ENCODE measurements around the gene CUL3.

The CUL3 gene

GRCh38 chr2:224472827-224473226, 112.3 kb downstream of the CUL3 start:
- DNase-seq (ENCODE audit: low spot score): no peak

GRCh38 chr2:224472137-224472536, 113.0 kb downstream of the CUL3 start:
- DNase-seq (ENCODE audit: low spot score): no peak

- no peak for DNase-seq (ENCODE audit: low spot score)
These were observed 115.7 kb downstream of the CUL3 start for GRCh38 chr2:224469374-224469964.

GRCh38 chr2:224466304-224466895, 118.8 kb downstream of the CUL3 start:
- no peak for DNase-seq (ENCODE audit: low spot score)

- DNase-seq (ENCODE audit: low spot score): no peak
These were observed 123.8 kb downstream of the CUL3 start for GRCh38 chr2:224461391-224461790.

- no peak for DNase-seq (ENCODE audit: low spot score)
These were observed 127.6 kb downstream of the CUL3 start for GRCh38 chr2:224457408-224458096.

GRCh38 chr2:224453892-224454291, 131.3 kb downstream of the CUL3 start:
- no peak for DNase-seq (ENCODE audit: low spot score)

- peak; percentile 58 for DNase-seq (ENCODE audit: low spot score)
These were observed 135.7 kb downstream of the CUL3 start for GRCh38 chr2:224449212-224450147.

- no peak for DNase-seq (ENCODE audit: low spot score)
These were observed 136.9 kb downstream of the CUL3 start for GRCh38 chr2:224448236-224448635.

GRCh38 chr2:224444783-224445182, 140.4 kb downstream of the CUL3 start:
- no peak for DNase-seq (ENCODE audit: low spot score)

- no peak for DNase-seq (ENCODE audit: low spot score)
These were observed 141.1 kb downstream of the CUL3 start for GRCh38 chr2:224444021-224444420.

GRCh38 chr2:224442071-224442967, 142.8 kb downstream of the CUL3 start:
- no peak for DNase-seq (ENCODE audit: low spot score)

- no peak for DNase-seq (ENCODE audit: low spot score)
These were observed 144.2 kb downstream of the CUL3 start for GRCh38 chr2:224440988-224441387.

- no peak for DNase-seq (ENCODE audit: low spot score)
These were observed 146.4 kb downstream of the CUL3 start for GRCh38 chr2:224438726-224439125.

GRCh38 chr2:224436634-224437033, 148.5 kb downstream of the CUL3 start:
- DNase-seq (ENCODE audit: low spot score): no peak

- DNase-seq (ENCODE audit: low spot score): no peak
These were observed 150.5 kb downstream of the CUL3 start for GRCh38 chr2:224434618-224435017.

- no peak for DNase-seq (ENCODE audit: low spot score)
These were observed 151.7 kb downstream of the CUL3 start for GRCh38 chr2:224433442-224433841.

GRCh38 chr2:224432003-224432579, 153.1 kb downstream of the CUL3 start:
- DNase-seq (ENCODE audit: low spot score): no peak

- DNase-seq (ENCODE audit: low spot score): no peak
These were observed 155.7 kb downstream of the CUL3 start for GRCh38 chr2:224429441-224429810.

- DNase-seq (ENCODE audit: low spot score): no peak
These were observed 156.2 kb downstream of the CUL3 start for GRCh38 chr2:224428787-224429440.

GRCh38 chr2:224427471-224427870, 157.7 kb downstream of the CUL3 start:
- DNase-seq (ENCODE audit: low spot score): no peak
